Loucy (cell line): ENCODE results near the gene PROX1.

Source experiments
- H2AFZ ChIP-seq: fragments of 200-600 bp; sonication (generic); 2 replicates; pipeline ENCODE4 v1.6.0; 2016; ENCODE audit warnings: antibody characterized with exemption, mild to moderate bottlenecking, low read length, moderate library complexity
- H3F3A ChIP-seq: fragments of 200-600 bp; 2 replicates; pipeline ENCODE4 v1.6.0; 2016; ENCODE audit warnings: antibody characterized with exemption, low read depth, mild to moderate bottlenecking
- H3K27me3 ChIP-seq: fragments of 200-600 bp; sonication (generic); 2 replicates; pipeline ENCODE4 v1.6.1; 2014; ENCODE audit warnings: low read length, mild to moderate bottlenecking; ENCODE audit not compliant: insufficient read depth, poor library complexity, severe bottlenecking
- H3K36me3 ChIP-seq: fragments of 200-600 bp; sonication (generic); 2 replicates; pipeline ENCODE4 v1.6.1; 2016; ENCODE audit warnings: low read length; ENCODE audit not compliant: insufficient read depth
- H3K4me1 ChIP-seq: fragments of 200-600 bp; sonication (generic); 2 replicates; pipeline ENCODE4 v1.5.1; 2014; ENCODE audit warnings: low read length, mild to moderate bottlenecking; ENCODE audit not compliant: insufficient read depth, poor library complexity, severe bottlenecking
- H3K4me2 ChIP-seq: fragments of 200-600 bp; sonication (generic); 2 replicates; pipeline ENCODE4 v1.6.0; 2014; ENCODE audit warnings: antibody characterized with exemption, low read length, low read depth, mild to moderate bottlenecking; ENCODE audit not compliant: poor library complexity, severe bottlenecking
- H3K4me3 ChIP-seq: fragments of 200-600 bp; sonication (generic); 2 replicates; pipeline ENCODE4 v1.5.1; 2014; ENCODE audit warnings: low read length, mild to moderate bottlenecking, mixed read lengths; ENCODE audit not compliant: poor library complexity, severe bottlenecking
- H3K79me2 ChIP-seq: fragments of 200-600 bp; sonication (generic); 2 replicates; pipeline ENCODE4 v1.6.1; 2014; ENCODE audit warnings: low read length; ENCODE audit not compliant: insufficient read depth
- H3K9ac ChIP-seq: fragments of 200-600 bp; sonication (generic); 2 replicates; pipeline ENCODE4 v1.6.0; 2014; ENCODE audit warnings: mild to moderate bottlenecking, low read depth, low read length, moderate library complexity; ENCODE audit not compliant: poor library complexity, severe bottlenecking
- H3K9me2 ChIP-seq: fragments of 200-600 bp; sonication (generic); replicated peaks from 2 replicates; pipeline ENCODE4 v1.6.1; 2016; ENCODE audit warnings: low read depth, low read length, mixed read lengths
- H3K9me3 ChIP-seq: fragments of 200-600 bp; sonication (generic); 2 replicates; pipeline ENCODE4 v1.6.1; 2014; ENCODE audit warnings: mild to moderate bottlenecking, antibody characterized with exemption, low read length, low read depth; ENCODE audit not compliant: insufficient read depth
- H4K20me1 ChIP-seq: fragments of 200-600 bp; sonication (generic); 2 replicates; pipeline ENCODE4 v1.6.0; 2014; ENCODE audit warnings: antibody characterized with exemption, low read length, mild to moderate bottlenecking; ENCODE audit not compliant: insufficient read depth, poor library complexity, severe bottlenecking
- EZH2phosphoT487 ChIP-seq: fragments of 200-600 bp; IDR thresholded peaks from 2 replicates; pipeline ENCODE4 v1.6.1; 2018; ENCODE audit warnings: antibody characterized with exemption, mild to moderate bottlenecking, moderate library complexity, borderline replicate concordance
- TF ChIP-seq, protein P1 (sequence below): fragments of 200-600 bp; sonication (generic); conservative IDR thresholded peaks from 2 replicates; pipeline ENCODE4 v1.5.1; 2014; ENCODE audit warnings: mild to moderate bottlenecking, antibody characterized with exemption, low read length

Gene PROX1

DNA sequence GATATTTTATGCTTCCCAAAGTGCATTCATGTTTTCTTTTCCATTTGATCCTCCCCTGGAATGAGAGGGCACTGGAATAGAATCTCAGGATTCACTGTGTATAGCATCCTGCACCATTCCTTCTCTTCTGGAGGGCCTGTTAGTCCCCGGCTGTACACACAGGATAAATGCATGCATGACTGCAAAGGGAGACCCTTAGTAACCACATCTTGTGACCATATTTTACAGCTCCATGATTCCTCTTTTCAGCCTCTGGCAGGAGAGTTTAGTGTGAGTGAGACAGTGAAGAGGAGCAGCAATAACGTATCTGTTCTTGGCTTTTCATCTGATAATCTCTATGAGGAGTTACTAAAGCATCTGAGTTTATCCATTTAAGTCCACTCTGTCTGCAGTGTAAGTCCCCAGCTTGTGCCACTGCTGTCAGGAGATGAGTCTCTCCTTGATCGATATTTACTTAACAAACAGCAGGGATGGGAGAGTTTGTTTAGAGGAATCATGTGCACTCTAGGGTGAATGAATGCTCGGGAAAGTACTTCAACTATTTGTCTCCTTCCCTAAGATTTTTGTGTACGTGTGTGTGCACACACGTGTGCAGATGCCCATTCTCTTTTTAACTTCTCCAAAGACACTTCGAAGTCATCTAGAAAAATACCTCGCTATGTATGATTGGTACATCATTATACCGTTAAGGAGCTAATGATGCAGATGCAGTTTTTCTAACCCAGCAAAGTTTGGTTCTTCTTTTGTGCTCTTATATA is 41.1 kb downstream of the PROX1 start:
- TF ChIP-seq, protein P1, sequence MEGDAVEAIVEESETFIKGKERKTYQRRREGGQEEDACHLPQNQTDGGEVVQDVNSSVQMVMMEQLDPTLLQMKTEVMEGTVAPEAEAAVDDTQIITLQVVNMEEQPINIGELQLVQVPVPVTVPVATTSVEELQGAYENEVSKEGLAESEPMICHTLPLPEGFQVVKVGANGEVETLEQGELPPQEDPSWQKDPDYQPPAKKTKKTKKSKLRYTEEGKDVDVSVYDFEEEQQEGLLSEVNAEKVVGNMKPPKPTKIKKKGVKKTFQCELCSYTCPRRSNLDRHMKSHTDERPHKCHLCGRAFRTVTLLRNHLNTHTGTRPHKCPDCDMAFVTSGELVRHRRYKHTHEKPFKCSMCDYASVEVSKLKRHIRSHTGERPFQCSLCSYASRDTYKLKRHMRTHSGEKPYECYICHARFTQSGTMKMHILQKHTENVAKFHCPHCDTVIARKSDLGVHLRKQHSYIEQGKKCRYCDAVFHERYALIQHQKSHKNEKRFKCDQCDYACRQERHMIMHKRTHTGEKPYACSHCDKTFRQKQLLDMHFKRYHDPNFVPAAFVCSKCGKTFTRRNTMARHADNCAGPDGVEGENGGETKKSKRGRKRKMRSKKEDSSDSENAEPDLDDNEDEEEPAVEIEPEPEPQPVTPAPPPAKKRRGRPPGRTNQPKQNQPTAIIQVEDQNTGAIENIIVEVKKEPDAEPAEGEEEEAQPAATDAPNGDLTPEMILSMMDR: no peak
- TF ChIP-seq EZH2phosphoT487: no peak
- Histone ChIP-seq H4K20me1 (no peaks in the 10 kb centered on the region), H3K79me2 (no peaks in the 10 kb centered on the region), H3K4me3 (no peak overlapping the region), H3K9ac (no peak overlapping the region), H3K4me2 (no peak overlapping the region), H2AFZ (no peak overlapping the region), H3K27me3 (no peaks in the 10 kb centered on the region), H3K9me3 (no peaks in the 10 kb centered on the region), H3K9me2 (no peaks in the 10 kb centered on the region), H3K4me1 (no peaks in the 10 kb centered on the region), H3K36me3 (no peaks in the 10 kb centered on the region), H3F3A (no peaks in the 10 kb centered on the region)

DNA sequence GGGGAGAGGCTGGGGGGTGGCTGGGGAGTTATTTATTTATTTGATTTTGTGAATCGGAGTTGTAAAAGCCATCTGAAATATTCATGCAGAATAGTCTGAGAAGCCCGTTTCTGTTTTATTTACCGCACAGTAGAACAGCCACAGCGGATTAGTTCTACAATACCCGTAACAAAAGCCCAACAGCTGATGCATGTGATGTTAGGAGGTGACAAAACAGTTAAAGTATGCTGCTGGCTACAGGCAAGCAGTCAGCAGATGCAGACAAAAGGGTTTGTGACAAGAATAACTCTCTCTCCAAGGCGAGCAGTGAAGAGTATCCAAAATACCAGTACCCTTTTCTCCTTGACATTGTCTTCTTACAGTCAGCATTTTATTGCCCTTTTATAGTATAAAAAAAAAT is 42.0 kb downstream of the PROX1 start:
- no peaks in the 10 kb centered on the region for H3K79me2 ChIP-seq
- H4K20me1 ChIP-seq: no peaks in the 10 kb centered on the region
- no peaks in the 10 kb centered on the region for H3K9me3 ChIP-seq
- no peaks in the 10 kb centered on the region for H3K36me3 ChIP-seq
- H3K27me3 ChIP-seq: no peaks in the 10 kb centered on the region
- H3K4me1 ChIP-seq: no peaks in the 10 kb centered on the region
- no peaks in the 10 kb centered on the region for H3F3A ChIP-seq
- no peaks in the 10 kb centered on the region for H3K9me2 ChIP-seq
- no peak overlapping the region for H3K4me3 ChIP-seq
- H3K9ac ChIP-seq: no peak overlapping the region
- no peak for TF ChIP-seq EZH2phosphoT487
- TF ChIP-seq, protein P1: no peak
- no peak overlapping the region for H2AFZ ChIP-seq
- H3K4me2 ChIP-seq: no peak overlapping the region

DNA sequence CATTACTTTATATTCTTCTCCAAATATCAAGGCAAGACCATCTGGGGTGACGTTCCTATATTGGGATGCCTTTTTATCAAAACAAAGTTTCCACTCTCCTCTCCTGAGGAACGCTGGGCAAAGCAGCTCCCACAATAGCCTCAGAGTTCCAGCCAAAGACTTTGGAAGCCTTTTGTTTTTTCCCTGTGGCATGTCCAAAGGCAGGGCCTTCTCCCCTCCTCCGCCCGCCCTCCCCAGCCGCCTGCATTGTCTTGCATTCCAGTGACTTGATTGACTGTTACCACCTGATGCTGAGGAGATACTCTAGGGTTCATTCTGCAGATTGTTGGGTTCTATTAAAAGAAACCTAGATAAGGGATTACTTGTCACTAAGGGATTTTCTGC is 43.5 kb downstream of the PROX1 start:
- TF ChIP-seq, protein P1: no peak
- TF ChIP-seq EZH2phosphoT487: no peak
- Histone ChIP-seq H3K4me3 (no peak overlapping the region), H4K20me1 (no peaks in the 10 kb centered on the region), H3K36me3 (no peaks in the 10 kb centered on the region), H3K4me2 (no peak overlapping the region), H3K4me1 (no peaks in the 10 kb centered on the region), H3F3A (no peaks in the 10 kb centered on the region), H2AFZ (no peak overlapping the region), H3K27me3 (no peaks in the 10 kb centered on the region), H3K79me2 (no peaks in the 10 kb centered on the region), H3K9me3 (no peaks in the 10 kb centered on the region), H3K9ac (no peak overlapping the region), H3K9me2 (no peaks in the 10 kb centered on the region)
